ENCODE data around the gene REX1BD. TPM values are rescaled to one million over a fixed set of nuclear protein-coding genes. Genes with fewer than 3 reads are reported as not detected.
A peak's percentile ranks its signal among the peaks of the same experiment; 100 is the strongest.

REX1BD gene
- total and polyA plus RNA-seq, 2 donors (not counting 3 experiments of a cell fraction or from before 2014, with no cell fraction given) = 64.4 to 90.9 TPM

- FAIRE-seq = no peak
- ChIA-PET CTCF (no interaction called here), POLR2A (no interaction called here)
- dilution Hi-C loops (cut with MboI; ENCODE audit: extremely low pct_ligation_motif_present, low sequenced_read_pairs) = no loop called here
- TF ChIP-seq MYC (IDR thresholded peaks at IDR 0.05; ENCODE audit: low read depth, low read length) (no peak), FOS (IDR thresholded peaks at IDR 0.05; ENCODE audit: borderline replicate concordance, insufficient read depth, low read length) (no peak), POLR2AphosphoS5 (IDR thresholded peaks at IDR 0.05; ENCODE audit: insufficient read depth, low read depth, low read length) (no peak), GATA2 (IDR thresholded peaks at IDR 0.05; ENCODE audit: insufficient read depth, insufficient read length, low read depth, low read length) (no peak), EZH2 (IDR thresholded peaks at IDR 0.05; ENCODE audit: borderline replicate concordance, low read depth, low read length, severe bottlenecking) (no peak)
- Histone ChIP-seq H4K20me1 (replicated peaks; ENCODE audit: control insufficient read depth, extremely low read depth, insufficient read depth, low read length) (no peaks in the 10 kb centered on the region), H3K9me1 (replicated peaks; ENCODE audit: control insufficient read depth, extremely low read depth, insufficient read depth, low read length) (no peaks in the 10 kb centered on the region), H3K4me1 (ENCODE audit: control insufficient read depth, extremely low read depth, insufficient read depth, low read length) (no peaks in the 10 kb centered on the region), H3K79me2 (ENCODE audit: control insufficient read depth, insufficient read depth, low read length) (no peaks in the 10 kb centered on the region), H3K36me3 (ENCODE audit: control insufficient read depth in 2 of 2, extremely low read depth in 1 of 2, insufficient read depth in 2 of 2, low read length in 2 of 2) (no peaks in the 10 kb centered on the region), H3K9me3 (replicated peaks; ENCODE audit: control insufficient read depth, insufficient read depth, low read length) (no peaks in the 10 kb centered on the region), H3K9ac (replicated peaks; ENCODE audit: extremely low read depth, insufficient read depth, low read length) (no peak overlapping the region), H3K4me3 (replicated peaks in 1 of 3; ENCODE audit: insufficient read depth in 1 of 3, low read depth in 1 of 3, low read length in 3 of 3) (no peak overlapping the region), H3K27me3 (ENCODE audit: control insufficient read depth in 2 of 2, insufficient read depth in 2 of 2, low read length in 2 of 2) (peaks cover 28 to 33% of the 10 kb centered on the region in 2 experiments), H2AFZ (ENCODE audit: low read depth, low read length) (no peak overlapping the region), H3K4me2 (ENCODE audit: insufficient read depth, low read length) (no peak overlapping the region), H3K27ac (ENCODE audit: insufficient read depth, low read depth, low read length) (no peak overlapping the region)
- no peak for DNase-seq (ENCODE audit: low read depth, low spot score)
- no TSS peak for BruUV-seq (replicated peaks)
- intact Hi-C loops (cut with micrococcal nuclease) = loop anchor here (5.0 kb wide), 1 partner anchor 45 kb away; no protein-coding TSS in a partner anchor
These were observed 13.3 kb downstream of the REX1BD start for GRCh38 chr19:18601875-18602274.

- H3K36me3 ChIP-seq (ENCODE audit: control insufficient read depth in 2 of 2, extremely low read depth in 1 of 2, insufficient read depth in 2 of 2, low read length in 2 of 2) = no peaks in the 10 kb centered on the region
- POLR2A ChIA-PET = no interaction called here
- H3K9me3 ChIP-seq (replicated peaks; ENCODE audit: control insufficient read depth, insufficient read depth, low read length) = no peaks in the 10 kb centered on the region
- H3K9ac ChIP-seq (replicated peaks; ENCODE audit: extremely low read depth, insufficient read depth, low read length) = no peak overlapping the region
- no TSS peak for BruUV-seq (replicated peaks)
- H3K9me1 ChIP-seq (replicated peaks; ENCODE audit: control insufficient read depth, extremely low read depth, insufficient read depth, low read length) = no peaks in the 10 kb centered on the region
- H4K20me1 ChIP-seq (replicated peaks; ENCODE audit: control insufficient read depth, extremely low read depth, insufficient read depth, low read length) = no peaks in the 10 kb centered on the region
- H3K4me1 ChIP-seq (ENCODE audit: control insufficient read depth, extremely low read depth, insufficient read depth, low read length) = no peaks in the 10 kb centered on the region
- TF ChIP-seq CTCF (IDR thresholded peaks at IDR 0.05; ENCODE audit: extremely low read depth in 1 of 2, insufficient read depth in 1 of 2, low read depth in 1 of 2, low read length in 2 of 2) (peak; percentile 12 to 42), MAX (IDR thresholded peaks at IDR 0.05; ENCODE audit: insufficient read depth, insufficient read length) (no peak)
- CTCF ChIA-PET = interaction anchor here (1.3 kb wide), 1 partner anchor 10 kb away, joined by 11 read pairs; no protein-coding TSS in a partner anchor
- no peak overlapping the region for H3K4me3 ChIP-seq (replicated peaks in 1 of 3; ENCODE audit: insufficient read depth in 1 of 3, low read depth in 1 of 3, low read length in 3 of 3)
- peaks cover 39 to 46% of the 10 kb centered on the region in 2 experiments for H3K27me3 ChIP-seq (ENCODE audit: control insufficient read depth in 2 of 2, insufficient read depth in 2 of 2, low read length in 2 of 2)
- intact Hi-C loops (cut with micrococcal nuclease) (loop anchor here (5.0 kb wide), 1 partner anchor 44 kb away; no protein-coding TSS in a partner anchor), dilution Hi-C loops (cut with MboI; ENCODE audit: extremely low pct_ligation_motif_present, low sequenced_read_pairs) (no loop called here)
- H3K4me2 ChIP-seq (ENCODE audit: insufficient read depth, low read length) = no peak overlapping the region
- no peak overlapping the region for H3K27ac ChIP-seq (ENCODE audit: insufficient read depth, low read depth, low read length)
- no peak overlapping the region for H2AFZ ChIP-seq (ENCODE audit: low read depth, low read length)
- no peak for FAIRE-seq
- no peak for DNase-seq (ENCODE audit: low read depth, low spot score)
- H3K79me2 ChIP-seq (ENCODE audit: control insufficient read depth, insufficient read depth, low read length) = no peaks in the 10 kb centered on the region
These were observed 14.8 kb downstream of the REX1BD start for GRCh38 chr19:18603255-18603957.
